Measurements from ENCODE around the gene ABCC1.

DNA sequence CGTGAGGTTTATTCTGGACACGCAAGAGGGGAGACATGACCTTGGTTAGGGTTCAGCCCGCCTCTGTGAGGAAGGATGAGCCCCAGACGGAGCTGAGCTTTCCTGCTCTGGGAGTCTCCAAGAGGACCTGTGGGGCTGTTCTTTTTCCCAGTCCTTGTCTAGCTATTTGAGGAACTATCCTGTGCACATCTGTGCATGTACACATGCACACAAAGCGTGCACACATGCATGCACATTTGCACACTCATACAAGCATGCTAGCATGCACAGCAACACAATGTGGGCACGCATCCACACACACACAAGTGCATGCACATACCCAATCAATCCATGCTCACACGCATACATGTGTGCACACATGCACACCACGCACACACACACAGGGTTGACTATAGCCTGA, 233.5 kb downstream of the ABCC1 start:
- TF ChIP-seq, protein P1, sequence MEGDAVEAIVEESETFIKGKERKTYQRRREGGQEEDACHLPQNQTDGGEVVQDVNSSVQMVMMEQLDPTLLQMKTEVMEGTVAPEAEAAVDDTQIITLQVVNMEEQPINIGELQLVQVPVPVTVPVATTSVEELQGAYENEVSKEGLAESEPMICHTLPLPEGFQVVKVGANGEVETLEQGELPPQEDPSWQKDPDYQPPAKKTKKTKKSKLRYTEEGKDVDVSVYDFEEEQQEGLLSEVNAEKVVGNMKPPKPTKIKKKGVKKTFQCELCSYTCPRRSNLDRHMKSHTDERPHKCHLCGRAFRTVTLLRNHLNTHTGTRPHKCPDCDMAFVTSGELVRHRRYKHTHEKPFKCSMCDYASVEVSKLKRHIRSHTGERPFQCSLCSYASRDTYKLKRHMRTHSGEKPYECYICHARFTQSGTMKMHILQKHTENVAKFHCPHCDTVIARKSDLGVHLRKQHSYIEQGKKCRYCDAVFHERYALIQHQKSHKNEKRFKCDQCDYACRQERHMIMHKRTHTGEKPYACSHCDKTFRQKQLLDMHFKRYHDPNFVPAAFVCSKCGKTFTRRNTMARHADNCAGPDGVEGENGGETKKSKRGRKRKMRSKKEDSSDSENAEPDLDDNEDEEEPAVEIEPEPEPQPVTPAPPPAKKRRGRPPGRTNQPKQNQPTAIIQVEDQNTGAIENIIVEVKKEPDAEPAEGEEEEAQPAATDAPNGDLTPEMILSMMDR (conservative IDR thresholded peaks at IDR 0.05; ENCODE audit: low read length), result no peak
- TF ChIP-seq EZH2phosphoT487 (IDR thresholded peaks at IDR 0.05; ENCODE audit: borderline replicate concordance), result no peak

Data from Loucy (cell line).